GM18870 (cell line): ENCODE data around the gene SLC30A3.

Source experiments
- ATAC-seq: cut with Tn5 transposase; IDR thresholded peaks from one replicate; pipeline ENCODE4 v1.9.1; 2021; ENCODE audit warnings: moderate library complexity; ENCODE audit not compliant: unreplicated experiment

Gene SLC30A3

GRCh38 chr2:27208486-27209050, 54.3 kb downstream of the SLC30A3 start:
- ATAC-seq, result no peak

GRCh38 chr2:27206346-27206745, 56.5 kb downstream of the SLC30A3 start:
- no peak for ATAC-seq

- ATAC-seq, result no peak
Measured at GRCh38 chr2:27205206-27205605, 57.6 kb downstream of the SLC30A3 start.

- ATAC-seq, result no peak
Measured at GRCh38 chr2:27204566-27204965, 58.3 kb downstream of the SLC30A3 start.

- ATAC-seq, result no peak
Measured at GRCh38 chr2:27203741-27204140, 59.1 kb downstream of the SLC30A3 start.
